Immature natural killer cell (primary cell): ENCODE data around the gene ADH5. TPM values are rescaled to one million over a fixed set of nuclear protein-coding genes. Genes with fewer than 3 reads are reported as not detected.
"Not testable (repeated sequence)": the region's sequence is repeated elsewhere in the genome, so short reads cannot be mapped to it uniquely, and the experiment has no call there.

Experiments
- DNase-seq, 3 donors: peaks; one replicate each; pipeline ENCODE4 v3.0.0; 2022; ENCODE audit warnings: mixed read lengths in 1 of 3
- H3K27ac Mint-ChIP-seq, 6 donors: one replicate each; pipeline ENCODE4 v1.8.0; 2020; ENCODE audit warnings: mixed read lengths in 6 of 6, mild to moderate bottlenecking in 5 of 6, inconsistent platforms in 4 of 6, moderate library complexity in 3 of 6
- H3K27me3 Mint-ChIP-seq, 3 donors: one replicate each; pipeline ENCODE4 v1.8.0; 2020 to 2021; ENCODE audit warnings: low read depth in 3 of 3, mild to moderate bottlenecking in 3 of 3, mixed read lengths in 3 of 3, moderate library complexity in 3 of 3, inconsistent platforms in 1 of 3
- H3K36me3 Mint-ChIP-seq, 3 donors: one replicate each; pipeline ENCODE4 v1.8.0; 2020; ENCODE audit warnings: mixed read lengths in 3 of 3, inconsistent platforms in 2 of 3, mild to moderate bottlenecking in 2 of 3
- H3K4me1 Mint-ChIP-seq, 2 donors: one replicate each; pipeline ENCODE4 v1.8.0; 2020; ENCODE audit warnings: inconsistent platforms in 2 of 2, mild to moderate bottlenecking in 2 of 2, mixed read lengths in 2 of 2, moderate library complexity in 1 of 2
- H3K4me3 Mint-ChIP-seq, 5 donors: one replicate each; pipeline ENCODE4 v1.8.0; 2020; ENCODE audit warnings: mild to moderate bottlenecking in 5 of 5, mixed read lengths in 5 of 5, inconsistent platforms in 3 of 5, moderate library complexity in 3 of 5
- H3K9me3 Mint-ChIP-seq, 6 donors: one replicate each; pipeline ENCODE4 v1.8.0; 2020; ENCODE audit warnings: mild to moderate bottlenecking in 6 of 6, mixed read lengths in 6 of 6, inconsistent platforms in 4 of 6, moderate library complexity in 3 of 6
- polyA plus RNA-seq, 3 donors: library from polyadenylated mRNA; unstranded; fragments of 300-500 nt; fragmentation: Illumina TruSeq; gene quantifications; one replicate each; pipeline ENCODE4 v1.2.3, GENCODE V29; 2021

ADH5 gene
- polyA plus RNA-seq, 3 donors from 2014 or later: 126 to 167 (median 140) TPM

DNA sequence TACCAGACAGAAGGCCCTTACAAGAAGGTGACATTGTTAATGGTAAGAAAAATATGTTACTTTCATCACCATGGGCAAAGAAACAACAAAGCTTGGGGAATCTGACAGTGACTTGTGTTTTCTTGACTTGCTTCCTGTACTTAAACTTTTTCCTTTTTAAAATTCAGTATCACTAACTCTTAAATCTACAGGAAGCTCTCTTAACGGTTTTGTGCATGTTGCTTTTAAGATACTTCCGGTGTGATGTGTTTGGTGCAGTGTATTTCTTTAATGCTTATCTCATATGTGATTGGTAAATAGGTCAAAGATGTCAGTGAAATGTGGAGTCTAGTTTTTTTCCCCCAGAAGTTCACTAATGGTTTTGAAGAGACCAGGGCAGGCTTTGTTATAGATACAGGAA, 45.2 kb downstream of the ADH5 start:
- H3K36me3 Mint-ChIP-seq: peaks cover 24 to 41% (median 39%) of the 10 kb centered on the region in 3 donors
- peak overlapping the region; percentile 83 to 94 (median 88) for H3K27ac Mint-ChIP-seq
- H3K27me3 Mint-ChIP-seq: peaks cover 0 to 3% (median 0%) of the 10 kb centered on the region in 3 donors
- peak; percentile 39 to 63 (median 44) for DNase-seq
- H3K4me3 Mint-ChIP-seq: peak overlapping the region; percentile 39 to 69 (median 59)
- H3K4me1 Mint-ChIP-seq: peaks cover 14 to 19% of the 10 kb centered on the region in 2 donors
- peaks cover 0 to 5% (median 1%) of the 10 kb centered on the region in 6 donors for H3K9me3 Mint-ChIP-seq

DNA sequence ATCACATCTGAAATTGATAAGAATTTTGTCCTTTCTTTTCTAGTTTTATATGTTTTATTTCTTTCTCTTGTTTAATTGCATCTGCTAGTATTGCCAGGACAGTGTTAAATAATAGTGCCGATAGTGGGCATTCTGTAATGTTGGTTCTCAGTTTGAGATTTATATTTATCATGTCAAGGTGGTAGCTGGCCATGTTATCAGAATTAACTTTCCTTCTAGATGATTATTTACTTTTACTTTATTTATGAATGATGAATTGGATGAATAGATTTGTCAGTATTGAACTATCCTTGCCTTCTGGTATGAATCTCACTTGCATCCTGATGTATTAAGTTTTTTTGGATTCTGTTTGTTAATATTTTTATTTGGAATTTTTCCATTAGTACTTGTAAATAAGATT, 50.4 kb downstream of the ADH5 start:
- peaks cover 0 to 1% (median 0%) of the 10 kb centered on the region in 3 donors for H3K27me3 Mint-ChIP-seq
- DNase-seq: no peak
- H3K4me3 Mint-ChIP-seq: no peak overlapping the region
- peaks cover 5 to 8% of the 10 kb centered on the region in 2 donors for H3K4me1 Mint-ChIP-seq
- peaks cover 0 to 10% (median 5%) of the 10 kb centered on the region in 6 donors for H3K9me3 Mint-ChIP-seq
- peaks cover 23 to 44% (median 38%) of the 10 kb centered on the region in 3 donors for H3K36me3 Mint-ChIP-seq
- H3K27ac Mint-ChIP-seq: no peak overlapping the region

DNA sequence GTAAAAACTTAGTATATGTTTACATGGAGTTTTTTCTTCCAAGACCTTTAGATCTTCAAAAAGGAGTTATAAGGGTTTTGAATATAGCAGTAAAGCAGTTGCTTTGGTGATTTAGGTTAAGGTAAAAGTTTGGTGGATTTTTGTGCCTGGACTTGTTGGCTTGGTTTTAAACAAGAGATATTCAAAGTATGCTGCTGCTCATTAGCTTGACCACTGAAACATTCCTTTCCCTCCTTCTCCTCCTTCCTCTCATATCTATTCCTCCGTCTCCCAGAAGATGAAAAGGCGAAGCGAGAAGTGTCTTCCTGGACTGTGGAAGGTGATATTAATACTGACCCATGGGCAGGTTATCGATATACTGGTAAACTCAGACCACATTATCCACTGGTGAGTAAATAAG, 54.6 kb downstream of the ADH5 start:
- no peak overlapping the region for H3K4me3 Mint-ChIP-seq
- peaks cover 11 to 23% (median 20%) of the 10 kb centered on the region in 3 donors for H3K36me3 Mint-ChIP-seq
- H3K4me1 Mint-ChIP-seq: peaks cover 25 to 39% of the 10 kb centered on the region in 2 donors
- no peaks in the 10 kb centered on the region for H3K27me3 Mint-ChIP-seq
- no peak overlapping the region for H3K27ac Mint-ChIP-seq
- no peak for DNase-seq
- H3K9me3 Mint-ChIP-seq: peaks cover 0 to 10% (median 5%) of the 10 kb centered on the region in 6 donors

DNA sequence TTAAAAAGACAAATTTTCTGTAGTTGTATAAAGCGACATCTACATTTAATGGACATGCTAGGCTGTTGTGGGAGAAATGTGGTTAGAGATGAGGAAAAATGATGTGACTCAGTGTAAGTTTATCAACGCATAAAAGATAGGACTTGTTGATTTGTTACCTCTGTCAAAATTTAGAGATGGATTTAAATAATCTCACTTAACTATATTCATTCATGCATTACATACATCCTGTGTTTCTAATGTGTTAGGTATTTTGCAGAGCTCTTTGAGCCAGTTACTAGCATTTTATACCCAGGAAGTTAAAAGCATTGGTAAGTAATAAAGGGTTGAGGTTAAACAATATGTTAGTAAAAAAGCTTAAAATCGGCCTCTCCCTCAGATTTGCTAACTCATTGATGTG, 58.7 kb downstream of the ADH5 start:
- Mint-ChIP-seq H3K9me3 (no peaks in the 10 kb centered on the region), H3K4me1 (peaks cover 41 to 72% of the 10 kb centered on the region in 2 donors), H3K27me3 (no peaks in the 10 kb centered on the region), H3K27ac (peak overlapping the region; percentile 51 to 83 (median 60)), H3K4me3 (peak overlapping the region in 1 of 5 donors; percentile 6), H3K36me3 (peaks cover 0 to 7% (median 7%) of the 10 kb centered on the region in 3 donors)
- DNase-seq: no peak

DNA sequence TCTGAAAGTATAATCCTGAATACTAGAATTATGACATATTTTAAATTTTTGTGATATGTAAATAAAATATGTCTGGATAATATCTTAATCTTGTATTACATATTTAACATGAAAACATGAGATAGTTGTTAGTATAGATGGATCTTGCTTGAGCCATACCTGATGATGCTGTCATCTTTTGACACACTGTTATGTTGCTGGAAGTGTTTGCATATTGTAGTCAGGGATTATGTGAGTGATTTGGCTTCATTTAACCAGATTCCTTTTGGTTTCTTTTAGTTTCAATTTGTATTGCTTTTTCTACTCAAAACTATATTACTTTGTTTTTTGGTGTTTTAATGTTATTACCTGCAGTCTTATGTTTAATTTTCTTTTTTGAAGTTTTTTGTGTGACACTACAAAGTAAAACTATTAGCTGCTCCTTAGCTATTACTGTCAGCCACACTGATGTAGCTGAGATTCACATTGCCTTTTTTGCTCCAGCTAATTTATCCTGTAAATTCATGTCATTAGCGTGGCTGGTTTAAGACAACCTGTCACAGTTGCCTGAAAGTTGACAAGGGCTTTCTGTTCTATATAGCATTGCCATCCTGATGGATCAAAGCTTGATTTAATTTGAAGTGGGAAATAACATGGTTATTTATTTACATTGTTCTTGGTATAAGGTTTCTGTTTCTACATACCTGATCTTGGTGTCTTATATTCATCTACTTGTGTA, 59.4 kb downstream of the ADH5 start:
- H3K4me3 Mint-ChIP-seq: peak overlapping the region in 1 of 5 donors; percentile 19
- peaks cover 0 to 4% (median 4%) of the 10 kb centered on the region in 3 donors for H3K36me3 Mint-ChIP-seq
- H3K9me3 Mint-ChIP-seq: no peaks in the 10 kb centered on the region
- H3K27me3 Mint-ChIP-seq: no peaks in the 10 kb centered on the region
- peak overlapping the region; percentile 0 to 83 (median 60) for H3K27ac Mint-ChIP-seq
- DNase-seq: no peak
- peaks cover 48 to 79% of the 10 kb centered on the region in 2 donors for H3K4me1 Mint-ChIP-seq

DNA sequence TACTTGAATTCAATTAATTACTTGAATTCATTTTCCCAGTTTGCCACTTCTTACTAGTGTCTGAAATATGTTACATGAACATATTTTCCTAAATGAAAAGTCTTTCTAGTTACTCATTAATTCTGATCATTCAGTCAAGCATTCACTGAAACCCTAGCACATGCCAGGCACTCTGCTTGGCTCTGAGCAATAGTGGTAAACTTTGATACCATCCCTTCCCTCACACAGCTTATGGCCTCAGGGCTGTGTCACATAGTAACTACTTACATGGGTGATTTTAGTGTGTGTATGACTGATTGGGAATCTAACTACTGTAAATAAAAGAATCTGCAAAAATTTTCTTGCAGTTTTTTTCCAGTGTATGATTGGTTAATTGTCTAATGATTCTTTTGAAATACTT, 60.4 kb downstream of the ADH5 start:
- no peak for DNase-seq
- H3K4me1 Mint-ChIP-seq: peaks cover 55 to 89% of the 10 kb centered on the region in 2 donors
- peak overlapping the region in 2 of 6 donors; percentile 32 to 48 for H3K27ac Mint-ChIP-seq
- H3K9me3 Mint-ChIP-seq: no peaks in the 10 kb centered on the region
- H3K4me3 Mint-ChIP-seq: no peak overlapping the region
- no peaks in the 10 kb centered on the region for H3K27me3 Mint-ChIP-seq
- no peaks in the 10 kb centered on the region for H3K36me3 Mint-ChIP-seq

DNA sequence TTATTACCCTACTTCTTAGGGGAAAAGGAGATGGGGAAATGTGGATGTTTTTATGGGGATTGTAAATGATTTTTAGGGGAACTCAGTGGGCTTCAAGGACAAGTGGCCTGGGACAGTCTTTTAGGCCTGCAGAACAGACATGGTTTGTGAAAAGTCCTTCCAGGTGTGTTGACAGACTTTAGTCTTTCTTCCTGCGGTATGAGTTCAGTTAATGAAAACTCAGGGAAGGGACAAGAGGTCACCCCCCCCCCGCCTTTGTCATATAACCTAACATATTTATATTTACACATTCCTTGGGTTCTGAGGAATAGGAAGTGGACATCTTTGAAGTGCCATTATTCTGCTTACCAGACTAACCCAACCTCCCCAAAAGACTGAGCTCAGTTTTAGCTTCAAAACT, 61.3 kb downstream of the ADH5 start:
- Mint-ChIP-seq H3K9me3 (no peaks in the 10 kb centered on the region), H3K36me3 (no peaks in the 10 kb centered on the region), H3K4me3 (no peak overlapping the region), H3K27me3 (peaks cover 0 to 1% (median 0%) of the 10 kb centered on the region in 3 donors), H3K4me1 (peaks cover 57 to 87% of the 10 kb centered on the region in 2 donors), H3K27ac (peak overlapping the region in 4 of 6 donors; percentile 32 to 70 (median 61))
- DNase-seq: no peak

DNA sequence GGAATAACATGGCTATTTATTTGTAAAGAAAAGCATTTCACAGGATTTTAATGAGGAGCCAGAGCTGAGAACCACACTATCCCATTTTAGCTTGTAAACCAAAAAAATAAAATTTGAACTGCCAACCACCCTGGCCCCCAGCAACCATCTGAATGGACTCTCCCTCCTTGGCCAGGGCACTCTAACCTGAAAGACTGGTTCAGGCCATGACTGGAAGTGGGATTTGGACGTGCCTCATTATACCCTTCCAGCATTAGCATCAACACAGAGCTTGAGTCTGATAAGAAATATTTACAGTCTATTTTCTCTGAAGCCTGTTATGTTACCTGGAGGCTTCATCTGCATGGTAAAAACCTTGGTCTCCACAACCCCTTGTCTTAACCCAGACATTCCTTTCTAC, 63.1 kb downstream of the ADH5 start:
- H3K4me1 Mint-ChIP-seq: peaks cover 51 to 82% of the 10 kb centered on the region in 2 donors
- H3K27me3 Mint-ChIP-seq: peaks cover 0 to 4% (median 0%) of the 10 kb centered on the region in 3 donors
- no peak for DNase-seq
- no peak overlapping the region for H3K4me3 Mint-ChIP-seq
- peak overlapping the region in 2 of 6 donors; percentile 4 to 26 for H3K27ac Mint-ChIP-seq
- peaks cover 8 to 12% (median 11%) of the 10 kb centered on the region in 3 donors for H3K36me3 Mint-ChIP-seq
- peaks cover 0 to 12% (median 9%) of the 10 kb centered on the region in 6 donors for H3K9me3 Mint-ChIP-seq

DNA sequence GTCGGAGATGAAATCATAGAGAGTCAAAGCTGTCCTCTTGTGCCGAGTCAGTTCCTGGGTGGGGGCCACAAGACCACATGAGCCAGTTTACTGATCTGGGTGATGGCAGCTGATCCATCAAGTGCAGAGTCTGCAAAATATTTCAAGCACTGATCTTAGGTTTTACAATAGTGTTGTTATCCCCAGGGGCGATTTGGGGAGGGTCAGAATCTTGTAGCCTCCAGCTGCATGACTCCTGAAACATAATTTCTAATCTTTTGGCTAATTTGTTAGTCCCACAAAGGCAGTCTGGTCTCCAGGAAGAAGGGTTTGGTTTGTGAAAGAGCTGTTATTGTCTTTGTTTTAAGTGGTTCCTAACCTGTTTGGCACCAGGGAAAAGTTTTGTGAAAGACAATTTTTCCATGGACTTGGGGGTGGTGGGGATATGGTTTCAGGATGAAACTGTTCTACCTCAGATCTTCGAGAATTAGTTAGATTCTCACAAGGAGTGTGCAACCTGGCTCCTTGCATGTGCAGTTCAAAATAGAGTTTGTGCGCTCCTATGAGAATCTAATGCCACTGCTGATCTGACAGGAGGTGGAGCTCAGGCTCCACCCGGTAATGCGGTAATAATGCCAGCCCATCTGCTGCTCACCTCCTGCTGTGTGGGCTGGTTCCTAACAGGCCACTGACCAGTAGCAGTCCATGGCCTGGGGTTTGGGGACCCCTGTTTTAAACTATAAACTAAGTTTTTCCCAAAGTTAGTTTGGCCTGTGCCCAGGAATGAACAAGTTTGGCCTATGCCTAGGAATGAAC, 63.9 kb downstream of the ADH5 start:
- H3K27me3 Mint-ChIP-seq: peaks cover 0 to 4% (median 0%) of the 10 kb centered on the region in 3 donors

DNA sequence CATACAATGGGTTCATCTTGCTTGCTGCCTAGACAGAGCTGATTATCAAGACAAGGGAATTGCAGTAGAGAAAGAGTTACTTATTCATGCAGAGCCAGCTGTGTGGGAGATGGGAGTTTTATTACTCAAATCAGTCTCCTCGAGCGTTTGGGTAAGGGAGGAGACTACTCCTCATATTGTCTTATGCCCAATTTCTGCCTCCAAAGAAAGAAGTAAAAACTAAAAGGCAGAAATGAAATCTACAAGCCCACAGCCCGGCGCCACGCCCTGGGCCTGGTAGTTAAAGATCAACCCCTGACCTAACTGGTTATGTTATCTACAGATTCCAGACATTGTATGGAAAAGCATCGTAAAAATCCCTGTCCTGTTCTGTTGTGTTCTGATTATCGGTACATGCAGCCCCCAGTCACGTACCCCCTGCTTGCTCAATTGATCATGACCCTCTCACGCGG, 64.8 kb downstream of the ADH5 start:
- H3K4me1 Mint-ChIP-seq: peaks cover 36 to 76% of the 10 kb centered on the region in 2 donors
- H3K27me3 Mint-ChIP-seq: not testable (repeated sequence)

More for the DNA sequence above, 63.9 kb downstream of the ADH5 start:
- peak overlapping the region; percentile 28 to 71 (median 61) for H3K27ac Mint-ChIP-seq
- H3K4me1 Mint-ChIP-seq: peaks cover 43 to 77% of the 10 kb centered on the region in 2 donors
- no peak for DNase-seq
- no peak overlapping the region for H3K4me3 Mint-ChIP-seq
- H3K36me3 Mint-ChIP-seq: peaks cover 9 to 14% (median 11%) of the 10 kb centered on the region in 3 donors
- peaks cover 0 to 12% (median 9%) of the 10 kb centered on the region in 6 donors for H3K9me3 Mint-ChIP-seq

DNA sequence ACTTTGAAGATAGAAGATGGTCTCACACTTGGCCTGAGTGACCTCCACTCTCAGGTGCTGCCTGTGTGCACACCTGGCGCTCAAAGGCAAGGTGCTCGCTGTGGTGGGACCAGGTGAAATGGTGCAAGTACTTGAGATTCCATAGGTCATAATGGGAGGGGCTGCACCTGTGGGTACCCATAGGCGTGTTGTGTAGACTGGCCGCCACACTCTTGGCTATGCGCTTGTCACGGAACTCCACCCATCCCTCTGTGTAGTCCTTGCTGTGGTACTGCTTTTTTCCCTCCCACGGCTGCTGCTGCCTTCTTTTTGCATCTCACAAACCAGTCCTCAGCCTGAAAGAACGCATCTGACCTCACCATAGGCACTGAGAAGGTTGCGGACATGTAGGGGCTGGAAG, 66.0 kb downstream of the ADH5 start:
- Mint-ChIP-seq H3K4me3 (no peak overlapping the region), H3K4me1 (peaks cover 36 to 82% of the 10 kb centered on the region in 2 donors), H3K27me3 (peaks cover 0 to 4% (median 0%) of the 10 kb centered on the region in 3 donors), H3K27ac (no peak overlapping the region), H3K36me3 (peaks cover 11 to 19% (median 13%) of the 10 kb centered on the region in 3 donors), H3K9me3 (peaks cover 0 to 12% (median 9%) of the 10 kb centered on the region in 6 donors)
- no peak for DNase-seq

More for the DNA sequence above, 64.8 kb downstream of the ADH5 start:
- Mint-ChIP-seq H3K27ac (peak overlapping the region in 4 of 6 donors; percentile 28 to 67 (median 44)), H3K36me3 (peaks cover 11 to 19% (median 13%) of the 10 kb centered on the region in 3 donors), H3K9me3 (peaks cover 0 to 12% (median 9%) of the 10 kb centered on the region in 6 donors)
- not testable (repeated sequence) for H3K4me3 Mint-ChIP-seq, DNase-seq

DNA sequence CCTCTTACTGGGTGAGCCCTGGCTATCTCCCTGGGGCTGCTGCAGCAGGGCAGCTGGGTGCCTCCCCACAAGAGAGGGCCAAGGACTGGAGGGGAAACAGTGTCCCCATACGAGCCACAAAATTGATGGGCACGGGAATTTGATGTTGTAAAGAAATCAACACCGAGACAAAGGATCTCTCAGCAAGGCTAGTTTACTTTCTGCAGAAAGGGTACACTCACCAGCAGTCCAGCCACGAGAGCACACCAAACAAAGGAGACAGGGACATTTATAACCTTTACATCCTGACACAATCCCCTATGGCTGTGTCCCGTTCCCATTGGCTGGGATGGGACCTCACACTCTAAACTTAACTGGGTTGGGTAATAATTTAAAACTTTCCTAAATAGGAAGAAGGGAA, 67.2 kb downstream of the ADH5 start:
- peaks cover 0 to 12% (median 9%) of the 10 kb centered on the region in 6 donors for H3K9me3 Mint-ChIP-seq
- peaks cover 11 to 19% (median 13%) of the 10 kb centered on the region in 3 donors for H3K36me3 Mint-ChIP-seq
- H3K27ac Mint-ChIP-seq: no peak overlapping the region
- no peak for DNase-seq
- peaks cover 0 to 4% (median 0%) of the 10 kb centered on the region in 3 donors for H3K27me3 Mint-ChIP-seq
- H3K4me1 Mint-ChIP-seq: peaks cover 28 to 76% of the 10 kb centered on the region in 2 donors
- H3K4me3 Mint-ChIP-seq: no peak overlapping the region
